ENCODE measurements around the gene GALR2.

- TF ChIP-seq CTCF (optimal IDR thresholded peaks at IDR 0.05 in 1 of 3, IDR thresholded peaks at IDR 0.05 in 1 of 3, conservative IDR thresholded peaks at IDR 0.05 in 1 of 3; ENCODE audit: extremely low read depth in 1 of 3, insufficient read depth in 2 of 3, low read length in 3 of 3) (no peak), EZH2 (IDR thresholded peaks at IDR 0.05; ENCODE audit: low read length) (no peak)
Observed at GRCh38 chr17:76025294-76025693, 49.3 kb upstream of the GALR2 start.
